ENCODE results near the gene MYO5B.
"Not testable (repeated sequence)": the region's sequence is repeated elsewhere in the genome, so short reads cannot be mapped to it uniquely, and the experiment has no call there.

DNA sequence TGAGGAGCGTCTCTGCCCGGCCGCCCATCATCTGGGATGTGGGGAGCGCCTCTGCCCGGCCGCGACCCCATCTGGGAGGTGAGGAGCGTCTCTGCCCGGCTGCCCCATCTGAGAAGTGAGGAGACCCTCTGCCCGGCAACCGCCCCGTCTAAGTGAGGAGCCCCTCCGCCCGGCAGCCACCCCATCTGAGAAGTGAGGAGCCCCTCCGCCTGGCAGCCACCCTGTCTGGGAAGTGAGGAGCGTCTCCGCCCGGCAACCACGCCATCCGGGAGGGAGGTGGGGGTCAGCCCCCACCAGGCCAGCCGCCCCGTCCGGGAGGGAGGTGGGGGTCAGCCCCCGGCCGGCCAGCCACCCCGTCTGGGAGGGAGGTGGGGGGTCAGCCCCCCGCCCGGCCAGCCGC, 395.1 kb downstream of the MYO5B start:
- TF ChIP-seq, protein P1, sequence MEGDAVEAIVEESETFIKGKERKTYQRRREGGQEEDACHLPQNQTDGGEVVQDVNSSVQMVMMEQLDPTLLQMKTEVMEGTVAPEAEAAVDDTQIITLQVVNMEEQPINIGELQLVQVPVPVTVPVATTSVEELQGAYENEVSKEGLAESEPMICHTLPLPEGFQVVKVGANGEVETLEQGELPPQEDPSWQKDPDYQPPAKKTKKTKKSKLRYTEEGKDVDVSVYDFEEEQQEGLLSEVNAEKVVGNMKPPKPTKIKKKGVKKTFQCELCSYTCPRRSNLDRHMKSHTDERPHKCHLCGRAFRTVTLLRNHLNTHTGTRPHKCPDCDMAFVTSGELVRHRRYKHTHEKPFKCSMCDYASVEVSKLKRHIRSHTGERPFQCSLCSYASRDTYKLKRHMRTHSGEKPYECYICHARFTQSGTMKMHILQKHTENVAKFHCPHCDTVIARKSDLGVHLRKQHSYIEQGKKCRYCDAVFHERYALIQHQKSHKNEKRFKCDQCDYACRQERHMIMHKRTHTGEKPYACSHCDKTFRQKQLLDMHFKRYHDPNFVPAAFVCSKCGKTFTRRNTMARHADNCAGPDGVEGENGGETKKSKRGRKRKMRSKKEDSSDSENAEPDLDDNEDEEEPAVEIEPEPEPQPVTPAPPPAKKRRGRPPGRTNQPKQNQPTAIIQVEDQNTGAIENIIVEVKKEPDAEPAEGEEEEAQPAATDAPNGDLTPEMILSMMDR (IDR thresholded peaks at IDR 0.05) = not testable (repeated sequence)
- not testable (repeated sequence) for TF ChIP-seq POLR2A (IDR thresholded peaks at IDR 0.05)

All from Peyer's patch (tissue), 4 donors.